GM18519 (cell line): Measurements from ENCODE around the gene POMGNT1.

ENCODE experiments used
- ATAC-seq: cut with Tn5 transposase; IDR thresholded peaks from one replicate; pipeline ENCODE4 v1.9.1; 2021; ENCODE audit warnings: mild to moderate bottlenecking, moderate library complexity; ENCODE audit not compliant: unreplicated experiment, low FRiP score

The POMGNT1 gene

GRCh38 chr1:46211051-46211450, 12.8 kb upstream of the POMGNT1 start:
- ATAC-seq = no peak

GRCh38 chr1:46210561-46210960, 12.3 kb upstream of the POMGNT1 start:
- ATAC-seq = no peak

- ATAC-seq = no peak
Measured at GRCh38 chr1:46206399-46206798, 8.2 kb upstream of the POMGNT1 start.

DNA sequence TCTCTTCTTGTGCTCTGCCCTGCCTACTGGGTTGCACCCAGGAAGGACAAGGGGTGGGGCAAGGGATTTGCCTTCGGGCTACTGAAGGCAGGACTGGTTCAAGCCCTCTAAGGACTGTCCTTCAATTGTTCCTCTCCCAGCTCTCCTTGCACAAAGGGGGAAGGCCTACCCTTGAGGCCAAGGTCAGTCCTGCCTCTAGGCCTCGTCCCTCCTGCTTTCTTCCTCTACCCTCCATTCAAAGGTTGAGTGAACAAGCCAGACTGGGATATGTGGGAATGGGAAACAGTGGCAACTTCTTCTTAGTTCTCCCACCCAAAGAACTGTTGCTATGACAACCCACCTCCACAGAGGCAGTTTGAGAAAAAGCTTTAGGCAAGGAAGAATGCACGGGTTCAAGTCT, 7.6 kb upstream of the POMGNT1 start:
- no peak for ATAC-seq

DNA sequence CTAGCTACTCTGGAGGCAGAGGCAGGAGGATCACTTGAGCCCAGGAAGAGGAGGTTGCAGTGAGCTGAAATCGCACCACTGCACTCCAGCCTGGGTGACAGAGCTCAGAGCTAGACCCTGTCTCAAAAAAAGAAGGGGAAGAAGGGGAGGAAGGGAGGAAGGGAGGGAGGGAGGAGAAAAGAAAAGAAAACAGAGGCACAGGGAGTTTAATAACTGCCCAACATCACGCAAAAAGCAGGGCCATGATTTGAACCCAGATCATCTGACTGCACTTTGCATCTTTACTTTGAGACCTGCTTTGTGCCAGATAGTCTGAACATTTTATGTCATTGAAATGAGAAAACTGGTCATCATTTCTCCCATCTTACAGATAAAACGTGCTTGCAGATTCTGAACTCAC, 6.9 kb upstream of the POMGNT1 start:
- ATAC-seq = no peak

GRCh38 chr1:46204406-46204742, 6.1 kb upstream of the POMGNT1 start:
- no peak for ATAC-seq

DNA sequence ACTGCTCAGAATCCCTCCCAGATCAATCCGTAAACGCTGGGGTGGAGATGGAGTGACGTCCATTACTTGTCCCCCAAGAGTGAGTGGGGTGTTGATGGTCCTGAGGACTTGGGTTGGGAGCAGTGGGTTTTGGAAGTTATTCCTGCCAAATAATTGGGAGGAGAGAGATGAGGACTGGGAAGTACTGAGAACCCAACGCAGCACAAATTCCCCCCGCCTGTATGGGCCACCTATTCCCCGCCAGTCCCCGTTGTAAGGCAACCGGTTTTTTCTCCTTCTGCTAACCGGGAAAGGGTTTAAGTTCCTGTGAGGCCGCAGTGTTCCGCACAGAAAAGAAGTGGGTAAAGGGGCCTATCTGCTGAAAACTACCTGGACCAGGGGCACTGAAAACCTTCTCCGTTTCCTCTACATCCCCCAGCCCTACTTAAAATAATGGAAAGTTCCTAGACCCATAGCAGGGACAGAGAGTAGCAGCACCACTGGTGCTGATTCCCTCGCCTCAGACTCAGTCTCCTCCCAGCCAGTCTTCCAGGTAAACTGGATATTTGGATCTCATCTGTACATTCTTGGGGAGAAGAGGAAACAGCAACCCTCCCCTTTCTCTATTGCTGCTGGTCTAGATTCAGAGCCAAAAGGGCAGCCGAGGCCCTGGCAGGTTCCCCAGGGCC, 5.6 kb upstream of the POMGNT1 start:
- ATAC-seq = no peak

DNA sequence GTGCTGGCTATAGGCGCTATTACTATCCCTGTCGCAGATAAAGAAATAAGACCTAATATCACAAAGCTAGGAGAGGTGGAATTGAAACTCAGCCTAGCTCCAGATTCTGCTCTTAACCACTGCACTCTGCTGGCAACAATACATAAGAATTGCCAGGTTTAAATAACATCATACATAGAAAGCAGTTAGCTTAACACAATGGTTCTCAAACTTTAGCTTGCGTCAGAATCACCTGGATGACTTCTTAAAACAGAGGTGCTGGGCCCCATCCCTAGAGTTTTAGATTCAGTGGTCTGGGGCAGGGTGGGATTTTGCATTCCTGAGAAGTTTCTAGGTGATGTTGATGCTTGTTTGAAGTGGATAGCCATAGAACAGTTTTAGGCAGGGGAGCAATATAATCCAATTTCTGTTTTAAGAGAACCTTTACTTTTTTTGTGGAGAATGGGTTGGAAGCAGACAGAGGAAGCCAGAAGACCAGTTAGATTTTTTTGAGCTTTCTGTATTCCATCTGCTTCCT, 1.1 kb upstream of the POMGNT1 start:
- ATAC-seq = no peak

GRCh38 chr1:46197560-46197963, 672 bp downstream of the POMGNT1 start:
- ATAC-seq = no peak

DNA sequence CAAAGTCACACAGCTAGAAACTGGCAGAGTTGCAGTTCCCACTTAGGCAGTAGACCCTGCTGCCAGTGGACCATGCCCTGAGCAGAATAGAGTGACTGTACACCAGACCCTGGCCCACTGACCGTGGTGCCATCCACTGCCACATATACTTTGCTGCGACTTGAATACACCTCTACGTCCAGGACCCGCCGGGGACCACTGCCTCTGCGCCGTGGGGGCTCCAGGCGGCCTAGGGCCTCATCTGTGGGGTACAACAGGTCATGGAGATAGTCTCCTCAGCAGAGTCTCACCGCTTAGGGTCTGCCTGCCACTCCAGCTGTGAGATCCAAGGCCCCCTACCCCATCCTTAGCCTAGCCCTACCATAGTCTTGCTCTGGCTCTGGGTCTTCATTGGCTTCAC, 1.6 kb downstream of the POMGNT1 start:
- no peak for ATAC-seq

DNA sequence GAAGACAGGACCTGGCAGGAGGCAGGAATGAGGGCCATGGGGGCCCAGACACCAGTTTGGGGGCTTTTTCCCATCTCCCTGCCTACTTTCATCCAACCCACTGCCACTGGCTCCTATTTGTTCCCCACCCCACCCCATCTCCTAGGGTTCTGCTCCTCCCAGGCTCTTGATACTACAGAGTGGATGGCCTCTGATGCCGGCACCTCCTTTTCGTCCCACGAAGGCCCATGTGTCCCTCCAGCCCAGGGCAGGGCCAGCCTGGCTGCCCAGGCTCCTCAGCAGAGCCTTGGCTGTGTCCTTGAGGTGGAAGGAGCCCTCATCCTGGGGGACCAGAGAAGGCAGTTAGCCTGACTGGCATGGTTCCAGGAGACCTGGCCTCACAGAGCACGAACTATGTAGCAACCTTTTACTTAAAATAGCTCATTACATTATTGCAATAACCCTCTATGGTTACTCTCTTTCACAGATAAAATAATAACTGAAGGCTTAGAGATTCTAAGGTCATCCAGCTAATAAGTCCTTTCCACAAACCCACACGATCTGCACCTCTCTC, 3.5 kb downstream of the POMGNT1 start:
- no peak for ATAC-seq

DNA sequence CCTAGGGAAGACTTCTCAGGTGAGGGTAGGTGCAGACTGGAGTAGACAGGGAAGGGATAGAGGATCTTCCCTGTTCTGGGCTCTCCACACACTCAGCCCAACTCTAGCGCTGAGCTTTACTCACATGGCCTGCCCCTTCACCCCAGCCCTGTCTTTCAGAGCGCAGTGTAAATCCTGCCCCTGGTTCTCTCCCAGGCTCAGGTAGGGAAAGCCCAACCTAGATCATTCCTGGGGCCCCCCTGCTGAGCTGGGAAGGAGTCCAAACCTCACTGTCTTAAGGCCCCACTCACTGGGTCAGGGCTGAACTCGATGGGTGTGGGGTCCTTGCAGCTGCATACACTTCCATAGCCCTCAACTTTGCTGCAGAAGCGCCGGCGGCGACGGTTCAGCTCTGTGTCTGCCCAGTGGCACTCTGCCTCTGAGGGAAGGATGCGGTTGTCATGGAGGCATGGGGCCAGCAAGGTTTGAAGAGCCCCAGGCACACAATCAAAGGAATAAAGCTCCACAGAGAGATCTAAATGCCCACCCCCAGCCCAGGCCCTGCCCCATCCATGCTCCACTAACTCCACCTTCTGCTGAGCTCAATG, 4.2 kb downstream of the POMGNT1 start:
- no peak for ATAC-seq

DNA sequence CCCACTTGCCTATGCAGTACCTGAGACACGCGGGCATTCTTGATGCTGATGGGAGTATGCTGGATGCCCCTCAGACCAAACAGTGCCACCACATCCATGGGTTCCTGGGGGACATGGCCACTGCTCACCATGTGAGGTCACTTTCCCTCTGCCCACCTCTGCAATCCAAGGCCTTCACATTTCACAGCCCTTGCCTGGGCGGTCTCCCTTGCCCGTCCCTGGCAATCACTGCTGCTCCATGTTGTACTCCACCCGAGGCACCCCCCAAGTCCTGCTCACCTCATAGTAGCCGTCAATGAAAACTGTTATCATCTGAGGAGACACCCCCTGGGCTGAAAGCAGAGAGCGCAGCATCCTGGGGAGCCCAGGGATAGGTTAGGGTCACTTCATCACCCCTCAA, 4.9 kb downstream of the POMGNT1 start:
- ATAC-seq = no peak

- ATAC-seq = no peak
Measured at GRCh38 chr1:46192171-46192570, 6.1 kb downstream of the POMGNT1 start.

DNA sequence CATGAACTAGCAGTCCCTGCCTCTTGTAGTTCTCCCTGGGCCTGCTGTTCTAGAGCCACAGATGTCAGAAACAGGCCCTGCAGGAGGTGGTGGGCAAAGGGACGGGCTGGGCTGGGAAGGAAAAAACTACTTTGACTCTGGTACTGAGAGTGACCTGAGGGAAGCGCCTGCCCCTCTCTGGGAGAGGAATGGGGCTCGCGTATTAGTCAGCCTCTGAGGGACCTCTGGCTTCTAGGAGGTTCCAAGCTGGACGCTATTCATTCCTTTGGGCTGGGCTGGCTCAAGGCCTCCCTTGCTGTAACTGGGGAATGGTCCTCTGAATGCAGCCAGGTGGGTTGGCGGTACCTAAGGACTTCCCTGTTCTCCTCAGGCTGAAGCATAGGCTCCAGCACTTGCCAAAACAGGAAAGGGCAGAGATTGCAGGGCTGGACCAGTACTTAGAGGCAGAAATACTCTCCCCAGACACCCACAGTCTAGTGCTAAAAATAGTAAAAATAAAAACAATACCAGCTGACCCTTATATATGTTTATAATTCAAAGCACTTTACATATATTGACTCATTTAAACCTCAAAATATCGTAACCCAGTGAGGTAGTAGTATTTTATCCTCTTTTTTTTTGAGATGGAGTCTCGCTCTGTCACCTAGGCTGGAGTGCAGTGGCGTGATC, 7.1 kb downstream of the POMGNT1 start:
- no peak for ATAC-seq

DNA sequence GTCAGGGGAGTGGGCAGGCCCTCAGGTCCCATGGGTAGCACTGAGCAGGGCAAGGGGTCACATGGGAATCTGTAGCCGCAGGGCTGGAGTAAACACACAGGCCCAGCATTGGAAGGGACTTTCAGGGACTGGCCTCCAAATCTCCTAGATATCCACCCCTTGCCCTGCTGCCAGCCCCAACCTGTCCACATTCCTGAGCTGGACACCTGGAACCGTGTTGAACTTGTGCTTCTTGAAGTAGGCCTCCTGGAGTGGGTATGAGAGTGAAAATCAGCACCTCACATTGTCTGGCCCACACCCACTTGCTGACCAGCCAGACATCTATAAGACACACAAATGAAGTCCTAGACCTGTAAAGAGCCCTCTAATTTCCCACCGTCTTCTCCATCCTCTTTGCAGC, 7.7 kb downstream of the POMGNT1 start:
- ATAC-seq = no peak

DNA sequence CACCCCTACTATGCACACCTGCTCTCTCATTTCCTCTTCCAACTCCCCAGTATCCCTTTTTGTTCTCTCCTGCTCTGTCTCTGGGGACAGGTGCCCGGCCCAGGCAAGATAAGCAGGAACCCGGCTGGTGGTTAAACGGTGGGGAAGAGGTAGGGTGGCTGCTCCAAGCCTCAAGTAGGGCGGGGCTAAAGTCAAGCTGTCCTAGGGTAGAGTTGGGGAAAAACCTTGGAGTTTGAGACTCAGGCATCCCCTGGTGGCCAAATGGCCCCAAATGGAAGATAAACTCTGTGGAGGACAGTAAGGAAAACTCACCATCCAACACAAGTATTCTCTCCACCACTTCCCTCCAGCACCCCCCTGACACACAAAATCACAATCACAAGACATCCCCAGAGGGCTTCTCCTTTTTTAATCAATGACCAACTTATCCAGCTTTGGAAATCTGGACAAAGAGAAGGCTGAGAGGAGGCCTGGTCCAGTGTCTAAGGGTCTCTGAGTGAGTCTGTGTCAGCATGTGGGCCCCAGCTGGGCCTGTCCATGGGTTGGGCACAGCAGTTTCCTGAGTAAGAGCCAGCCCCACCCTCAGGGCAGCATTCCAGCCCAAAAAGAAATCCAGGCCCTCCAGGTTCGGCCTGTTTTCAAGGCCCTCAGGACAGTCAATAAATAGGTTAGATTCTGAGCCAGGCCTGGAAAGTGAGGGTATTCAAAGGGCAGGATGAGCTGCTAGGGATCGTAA, 9.8 kb downstream of the POMGNT1 start:
- ATAC-seq = no peak

DNA sequence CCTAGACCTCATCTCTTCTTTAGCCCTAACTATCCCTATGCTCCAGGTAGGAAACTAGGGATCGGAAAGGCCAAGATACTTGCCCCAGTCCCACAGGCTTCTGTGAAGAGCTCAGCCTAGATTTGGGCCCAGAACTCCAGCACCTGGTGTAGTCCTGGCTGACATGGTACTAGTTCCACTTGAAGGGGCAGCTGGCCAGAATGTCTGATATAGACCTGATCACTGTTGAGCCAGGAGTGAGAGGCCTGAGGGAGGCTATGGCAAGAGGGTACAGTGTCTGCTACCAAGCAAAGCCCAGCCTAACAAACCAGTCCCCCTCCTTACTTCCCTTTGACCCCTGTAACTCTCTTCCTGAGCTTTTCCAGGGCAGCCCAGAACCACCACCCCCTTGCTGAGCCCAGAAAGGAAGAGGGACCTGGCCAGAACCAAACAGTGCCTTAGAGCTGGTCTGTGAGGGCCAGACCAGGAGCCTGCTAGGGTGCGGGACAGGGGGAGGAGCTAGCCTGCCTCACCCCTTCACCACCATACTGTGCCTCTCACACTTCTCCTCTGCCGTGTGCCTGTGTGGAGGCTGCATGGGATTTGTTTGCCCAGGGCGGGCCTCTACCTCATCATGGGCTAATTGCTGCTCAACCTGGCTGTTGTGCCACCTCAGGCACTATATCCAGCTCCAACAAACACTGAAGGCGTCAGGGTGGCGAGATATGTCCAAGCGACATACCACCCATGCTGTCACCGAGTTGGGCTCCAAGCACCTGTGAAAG, 10.9 kb downstream of the POMGNT1 start:
- ATAC-seq = no peak

DNA sequence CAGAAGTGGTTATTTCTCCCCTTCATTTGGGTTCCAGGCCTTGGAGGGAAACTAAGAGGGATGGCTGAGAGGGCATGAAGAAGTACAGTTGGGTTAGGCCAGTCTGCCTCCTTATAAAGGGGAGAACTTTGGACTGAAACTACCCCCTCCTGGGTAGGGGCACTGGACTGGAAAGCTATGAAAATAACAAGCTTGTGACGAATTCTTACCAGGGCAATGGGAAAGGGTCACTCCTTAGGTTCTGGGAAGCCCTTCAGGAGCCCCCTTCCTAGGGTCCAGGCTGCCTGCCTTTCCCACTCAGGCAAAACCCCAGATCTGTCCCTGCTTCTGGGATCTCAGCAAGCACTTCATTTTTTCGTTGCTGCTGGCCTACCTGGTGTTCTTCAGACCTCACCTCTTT, 12.2 kb downstream of the POMGNT1 start:
- no peak for ATAC-seq

GRCh38 chr1:46184920-46185658, 13.1 kb downstream of the POMGNT1 start:
- no peak for ATAC-seq
